Stomach (tissue), 9 donors: ENCODE results near the gene PRL. TPM values are rescaled to one million over a fixed set of nuclear protein-coding genes. Genes with fewer than 3 reads are reported as not detected.

Experiments
- DNase-seq, 2 donors: peaks; one replicate each; pipeline versions ENCODE4 v3.0.0 to v3.0.0-alpha.2; 2013 to 2019
- H3K27ac ChIP-seq, 5 donors: fragments of 200-600 bp in 4 of 5; sonication (generic) in 4 of 5; one replicate each; pipeline ENCODE4 v1.5.1; 2013 to 2019; ENCODE audit warnings: mild to moderate bottlenecking in 1 of 5, moderate library complexity in 1 of 5
- H3K27me3 ChIP-seq, 3 donors: fragments of 200-600 bp; sonication (generic); one replicate each; pipeline ENCODE4 v1.5.1; 2017 to 2019; ENCODE audit warnings: mixed run types in 1 of 3
- H3K36me3 ChIP-seq, 4 donors: fragments of 200-600 bp; sonication (generic); 1 replicate in 3 of 4; 2 replicates in 1 of 4; pipeline ENCODE4 v1.5.1; 2016 to 2019
- H3K4me1 ChIP-seq, 4 donors: fragments of 200-600 bp; sonication (generic); one replicate each; pipeline ENCODE4 v1.5.1; 2016 to 2019
- H3K4me3 ChIP-seq, 4 donors: fragments of 200-600 bp; sonication (generic) in 3 of 4; one replicate each; pipeline ENCODE4 v1.5.1; 2016 to 2019; ENCODE audit warnings: mild to moderate bottlenecking in 1 of 4
- H3K9me3 ChIP-seq, 4 donors: fragments of 200-600 bp; sonication (generic); one replicate each; pipeline ENCODE4 v1.5.1; 2016 to 2019
- EP300 ChIP-seq: sonication (generic); formaldehyde crosslinking; IDR thresholded peaks from one replicate; pipeline ENCODE4 v1.6.1; 2017; ENCODE audit warnings: antibody characterized with exemption
- POLR2A ChIP-seq, 4 donors: fragments of 450-650 bp; IDR thresholded peaks; one replicate each; pipeline ENCODE4 v1.6.1; 2016; ENCODE audit warnings: antibody characterized with exemption in 4 of 4, control low read depth in 2 of 4, mild to moderate bottlenecking in 1 of 4, moderate library complexity in 1 of 4
- POLR2AphosphoS5 ChIP-seq, 3 donors: sonication (generic); formaldehyde crosslinking; IDR thresholded peaks; one replicate each; pipeline ENCODE4 v1.6.1; 2016; ENCODE audit warnings: antibody characterized with exemption in 3 of 3
- WGBS, 5 donors: extraction: QIAGEN DNeasy Blood & Tissue Kit in 3 of 5; methylation state at CpG; one replicate each; pipeline versions ENCODE4 v1.1.5 to v1.1.7; 2013 to 2018; 5-methylcytosine and 5-hydroxymethylcytosine counted together
- intact Hi-C: fragments of 100-400 bp; cut with DNase I; formaldehyde crosslinking; loops from one replicate; pipeline ENCODE4 v1.15.1; 2023; ENCODE audit warnings: low total_unique reads
- polyA plus RNA-seq, 3 donors: library from polyadenylated mRNA; stranded (reverse); fragments of 200-250 nt; gene quantifications; one replicate each; pipeline ENCODE4 v1.2.3, GENCODE V29; 2013
- total RNA-seq, 5 donors: library from RNA; depleted of rRNA; stranded (reverse); fragments of >200 nt; gene quantifications; one replicate each; pipeline versions ENCODE4 v1.1.0 to v1.2.3, GENCODE V29; 2014 to 2016
- TF ChIP-seq, protein P1 (sequence below), 7 experiments: fragments of 450-650 bp in 4 of 7; fragments of 200-600 bp in 3 of 7; sonication (generic) in 3 of 7; IDR thresholded peaks; one replicate each; pipeline ENCODE4 v1.5.1; 2016 to 2019; ENCODE audit warnings: antibody characterized with exemption in 7 of 7, control low read depth in 2 of 7, mild to moderate bottlenecking in 1 of 7
- donor health status: healthy with polysubstance abuse.
- donor health status: Bipolar disorder and iron deficiency.
- donor health status: healthy.

The PRL gene
- total and polyA plus RNA-seq, 8 donors: not detected

DNA sequence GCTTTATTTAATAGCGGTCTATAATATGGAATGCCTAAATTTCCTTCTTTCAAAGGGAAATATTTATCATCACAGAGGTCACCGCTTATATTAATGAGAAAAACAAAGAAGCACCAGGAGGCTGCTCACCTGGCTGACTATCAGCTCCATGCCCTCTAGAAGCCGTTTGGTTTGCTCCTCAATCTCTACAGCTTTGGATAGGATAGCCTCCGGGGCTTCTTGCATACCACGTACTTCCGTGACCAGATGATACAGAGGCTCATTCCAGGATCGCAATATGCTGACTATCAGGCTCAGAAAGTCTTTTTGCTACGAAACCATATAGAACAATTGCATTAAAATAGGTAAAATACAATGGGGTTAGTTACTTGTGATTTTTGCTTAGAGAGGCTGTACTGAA, 6.8 kb downstream of the PRL start:
- 93 to 97% (median 93%) methylated on average over 8 of the region's 8 CpGs for WGBS, 5 donors
- intact Hi-C loops: no loop called here
- TF ChIP-seq EP300 (no peak), POLR2A (IDR thresholded peaks at IDR 0.05) (no peak), POLR2AphosphoS5 (IDR thresholded peaks at IDR 0.05) (no peak)
- TF ChIP-seq, protein P1, sequence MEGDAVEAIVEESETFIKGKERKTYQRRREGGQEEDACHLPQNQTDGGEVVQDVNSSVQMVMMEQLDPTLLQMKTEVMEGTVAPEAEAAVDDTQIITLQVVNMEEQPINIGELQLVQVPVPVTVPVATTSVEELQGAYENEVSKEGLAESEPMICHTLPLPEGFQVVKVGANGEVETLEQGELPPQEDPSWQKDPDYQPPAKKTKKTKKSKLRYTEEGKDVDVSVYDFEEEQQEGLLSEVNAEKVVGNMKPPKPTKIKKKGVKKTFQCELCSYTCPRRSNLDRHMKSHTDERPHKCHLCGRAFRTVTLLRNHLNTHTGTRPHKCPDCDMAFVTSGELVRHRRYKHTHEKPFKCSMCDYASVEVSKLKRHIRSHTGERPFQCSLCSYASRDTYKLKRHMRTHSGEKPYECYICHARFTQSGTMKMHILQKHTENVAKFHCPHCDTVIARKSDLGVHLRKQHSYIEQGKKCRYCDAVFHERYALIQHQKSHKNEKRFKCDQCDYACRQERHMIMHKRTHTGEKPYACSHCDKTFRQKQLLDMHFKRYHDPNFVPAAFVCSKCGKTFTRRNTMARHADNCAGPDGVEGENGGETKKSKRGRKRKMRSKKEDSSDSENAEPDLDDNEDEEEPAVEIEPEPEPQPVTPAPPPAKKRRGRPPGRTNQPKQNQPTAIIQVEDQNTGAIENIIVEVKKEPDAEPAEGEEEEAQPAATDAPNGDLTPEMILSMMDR (IDR thresholded peaks at IDR 0.05): no peak

DNA sequence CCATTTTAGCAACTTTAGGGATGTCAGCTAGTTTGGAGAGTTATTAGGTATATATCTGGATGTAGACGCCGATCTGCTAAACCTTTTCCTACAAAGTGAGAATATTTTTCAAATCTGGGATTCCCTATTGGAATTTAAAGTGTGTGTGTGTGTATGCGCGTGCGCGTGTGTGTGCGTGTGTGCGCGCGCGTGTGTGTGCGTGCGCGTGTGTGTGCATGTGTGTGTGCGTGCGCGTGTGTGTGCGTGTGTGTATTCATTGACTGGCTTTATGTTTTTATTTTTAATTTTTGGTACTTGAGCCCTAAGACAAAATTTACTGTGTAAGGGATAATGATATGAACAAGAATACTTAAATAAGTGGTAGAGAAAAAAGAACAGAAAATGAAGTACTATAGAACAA, 8.1 kb downstream of the PRL start:
- no peaks in the 10 kb centered on the region for H3K4me1 ChIP-seq
- no peaks in the 10 kb centered on the region for H3K36me3 ChIP-seq
- no peak overlapping the region for H3K4me3 ChIP-seq
- TF ChIP-seq POLR2A (IDR thresholded peaks at IDR 0.05) (no peak), POLR2AphosphoS5 (IDR thresholded peaks at IDR 0.05) (no peak), EP300 (no peak)
- TF ChIP-seq, protein P1 (IDR thresholded peaks at IDR 0.05): no peak
- H3K27me3 ChIP-seq: no peaks in the 10 kb centered on the region
- H3K27ac ChIP-seq: no peak overlapping the region
- 92 to 94% (median 93%) methylated on average over 18 of the region's 18 CpGs for WGBS, 5 donors
- intact Hi-C loops: no loop called here
- no peaks in the 10 kb centered on the region for H3K9me3 ChIP-seq
- no peak for DNase-seq

More for the DNA sequence above, 6.8 kb downstream of the PRL start:
- no peak for DNase-seq
- H3K36me3 ChIP-seq: no peaks in the 10 kb centered on the region
- no peak overlapping the region for H3K27ac ChIP-seq
- no peaks in the 10 kb centered on the region for H3K9me3 ChIP-seq
- peaks cover 0 to 8% (median 0%) of the 10 kb centered on the region in 4 donors for H3K4me1 ChIP-seq
- H3K4me3 ChIP-seq: no peak overlapping the region
- H3K27me3 ChIP-seq: no peaks in the 10 kb centered on the region

DNA sequence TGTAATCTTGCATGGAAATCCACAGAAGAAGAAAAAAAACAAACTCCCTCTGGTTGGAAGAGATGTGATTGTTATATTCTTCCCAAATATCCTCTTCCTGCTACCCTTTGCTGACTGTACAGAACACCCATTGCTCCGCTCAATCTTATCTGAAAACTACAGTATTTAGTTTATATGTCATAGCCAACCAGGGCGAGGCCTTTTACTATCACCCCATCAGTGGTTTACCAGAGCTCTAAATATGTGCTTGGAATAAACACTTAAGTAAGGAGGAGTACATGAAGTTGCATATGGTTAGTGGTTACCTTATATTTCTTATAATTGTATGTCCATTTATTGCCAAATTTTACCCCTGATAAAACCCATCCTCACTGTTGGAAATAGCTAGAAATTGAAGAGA, 12.2 kb downstream of the PRL start:
- intact Hi-C loops: no loop called here
- TF ChIP-seq POLR2AphosphoS5 (IDR thresholded peaks at IDR 0.05) (no peak), EP300 (no peak), POLR2A (IDR thresholded peaks at IDR 0.05) (no peak)
- TF ChIP-seq, protein P1 (IDR thresholded peaks at IDR 0.05): no peak

DNA sequence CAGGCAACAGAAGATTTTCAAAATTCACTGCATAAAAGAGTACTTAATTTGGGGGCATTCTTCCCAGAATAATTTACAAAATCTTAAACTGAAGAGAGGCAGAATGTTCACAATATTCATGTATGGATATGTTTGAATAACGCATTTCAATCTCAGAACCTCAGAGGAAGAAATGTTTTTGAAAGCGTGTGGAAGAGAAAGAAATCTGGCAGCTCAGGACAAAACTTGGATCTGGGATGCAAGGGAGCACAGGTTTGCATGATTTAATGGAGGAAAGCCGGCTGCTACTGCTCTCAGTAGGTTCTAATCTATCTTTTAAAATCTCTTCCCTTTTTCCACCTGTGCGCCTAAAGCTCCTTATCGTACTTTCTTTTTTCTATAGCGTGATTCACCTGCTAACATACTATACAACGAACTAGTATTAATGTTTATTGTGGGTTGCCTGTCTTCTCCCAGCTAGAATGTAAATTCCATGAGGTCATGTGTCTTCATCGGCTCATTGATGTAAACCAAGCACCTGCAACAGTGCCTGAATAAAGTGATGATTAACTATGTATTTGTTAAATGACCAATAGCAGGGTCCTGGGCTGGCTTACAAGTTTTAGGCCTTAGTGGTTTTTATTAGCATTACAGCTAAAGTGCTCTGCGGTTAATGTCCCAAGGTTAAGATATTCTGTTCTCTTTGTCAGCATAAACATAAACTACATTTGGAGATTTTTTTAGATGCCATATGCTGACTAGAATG, 15.3 kb downstream of the PRL start:
- 87 to 94% (median 89%) methylated on average over 9 of the region's 9 CpGs for WGBS, 5 donors
- no peaks in the 10 kb centered on the region for H3K4me1 ChIP-seq
- H3K9me3 ChIP-seq: peaks cover 0 to 4% (median 0%) of the 10 kb centered on the region in 4 donors
- H3K27me3 ChIP-seq: no peaks in the 10 kb centered on the region
- H3K27ac ChIP-seq: no peak overlapping the region
- H3K36me3 ChIP-seq: no peaks in the 10 kb centered on the region
- intact Hi-C loops: no loop called here
- H3K4me3 ChIP-seq: no peak overlapping the region
- TF ChIP-seq, protein P1 (IDR thresholded peaks at IDR 0.05): no peak
- TF ChIP-seq EP300 (no peak), POLR2AphosphoS5 (IDR thresholded peaks at IDR 0.05) (no peak), POLR2A (IDR thresholded peaks at IDR 0.05) (no peak)
- DNase-seq: no peak

More for the DNA sequence above, 12.2 kb downstream of the PRL start:
- H3K4me3 ChIP-seq: no peak overlapping the region
- no peak for DNase-seq
- H3K27me3 ChIP-seq: no peaks in the 10 kb centered on the region
- no peaks in the 10 kb centered on the region for H3K4me1 ChIP-seq
- H3K36me3 ChIP-seq: no peaks in the 10 kb centered on the region
- 66 to 83% (median 75%) methylated on average over 2 of the region's 2 CpGs for WGBS, 5 donors
- H3K27ac ChIP-seq: no peak overlapping the region
- H3K9me3 ChIP-seq: no peaks in the 10 kb centered on the region
